GM19193 (cell line): Measurements from ENCODE around the gene NCAN.

Experiments used
- POLR2A ChIP-seq: IDR thresholded peaks from 4 replicates; pipeline ENCODE4 v1.6.1; 2011; ENCODE audit not compliant: insufficient read depth, insufficient read length; ENCODE audit errors: extremely low read depth

NCAN gene

GRCh38 chr19:19209372-19209771, 2.4 kb upstream of the NCAN start:
- no peak for TF ChIP-seq POLR2A

- TF ChIP-seq POLR2A = no peak
Measured at GRCh38 chr19:19212916-19213315, 1.2 kb downstream of the NCAN start.

- TF ChIP-seq POLR2A = no peak
Measured at GRCh38 chr19:19213426-19214158, 1.8 kb downstream of the NCAN start.

- no peak for TF ChIP-seq POLR2A
Measured at GRCh38 chr19:19214159-19214490, 2.4 kb downstream of the NCAN start.

GRCh38 chr19:19214892-19215291, 3.1 kb downstream of the NCAN start:
- TF ChIP-seq POLR2A = no peak

GRCh38 chr19:19215792-19216191, 4.0 kb downstream of the NCAN start:
- TF ChIP-seq POLR2A = no peak

- TF ChIP-seq POLR2A = no peak
Measured at GRCh38 chr19:19217099-19217498, 5.3 kb downstream of the NCAN start.

- TF ChIP-seq POLR2A = no peak
Measured at GRCh38 chr19:19218911-19219310, 7.2 kb downstream of the NCAN start.

- TF ChIP-seq POLR2A = no peak
Measured at GRCh38 chr19:19223060-19223459, 11.3 kb downstream of the NCAN start.

GRCh38 chr19:19223636-19224035, 11.9 kb downstream of the NCAN start:
- TF ChIP-seq POLR2A = no peak

GRCh38 chr19:19224150-19224851, 12.5 kb downstream of the NCAN start:
- no peak for TF ChIP-seq POLR2A

- TF ChIP-seq POLR2A = no peak
Measured at GRCh38 chr19:19224852-19225494, 13.2 kb downstream of the NCAN start.

GRCh38 chr19:19226204-19226603, 14.4 kb downstream of the NCAN start:
- no peak for TF ChIP-seq POLR2A

- no peak for TF ChIP-seq POLR2A
Measured at GRCh38 chr19:19226663-19227062, 14.9 kb downstream of the NCAN start.

- TF ChIP-seq POLR2A = no peak
Measured at GRCh38 chr19:19227217-19227616, 15.5 kb downstream of the NCAN start.

- no peak for TF ChIP-seq POLR2A
Measured at GRCh38 chr19:19229701-19230100, 17.9 kb downstream of the NCAN start.
